Measurements from ENCODE around the gene OR5D13. TPM values are rescaled to one million over a fixed set of nuclear protein-coding genes. Genes with fewer than 3 reads are reported as not detected.

OR5D13 gene, protein sequence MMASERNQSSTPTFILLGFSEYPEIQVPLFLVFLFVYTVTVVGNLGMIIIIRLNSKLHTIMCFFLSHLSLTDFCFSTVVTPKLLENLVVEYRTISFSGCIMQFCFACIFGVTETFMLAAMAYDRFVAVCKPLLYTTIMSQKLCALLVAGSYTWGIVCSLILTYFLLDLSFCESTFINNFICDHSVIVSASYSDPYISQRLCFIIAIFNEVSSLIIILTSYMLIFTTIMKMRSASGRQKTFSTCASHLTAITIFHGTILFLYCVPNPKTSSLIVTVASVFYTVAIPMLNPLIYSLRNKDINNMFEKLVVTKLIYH
- not detected for total RNA-seq
- long read RNA-seq, result 0 reads

DNA sequence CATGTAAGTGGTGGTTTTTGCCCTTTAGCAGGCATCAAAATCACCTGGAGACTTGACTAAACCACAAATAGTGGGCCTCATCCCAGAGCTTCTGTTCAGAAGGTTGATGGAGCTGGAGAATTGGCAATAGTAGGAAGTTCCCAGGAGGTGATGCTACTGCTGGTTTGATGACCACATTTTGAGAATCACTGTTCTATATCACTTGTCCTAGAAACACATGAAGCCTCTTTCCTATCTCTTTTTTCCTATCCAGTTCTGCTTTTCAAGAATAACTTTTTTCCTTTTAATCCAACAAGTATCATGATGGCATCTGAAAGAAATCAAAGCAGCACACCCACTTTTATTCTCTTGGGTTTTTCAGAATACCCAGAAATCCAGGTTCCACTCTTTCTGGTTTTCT is at the start of gene OR5D13:
OR5D13 (plus strand) TSS at position 301 of the 400 bp plus-strand sequence; CDS start at position 301, 0 bp downstream.
- DNase-seq (ENCODE audit: low spot score), result no peak
- intact Hi-C loops (cut with DNase I), result no loop called here

DNA sequence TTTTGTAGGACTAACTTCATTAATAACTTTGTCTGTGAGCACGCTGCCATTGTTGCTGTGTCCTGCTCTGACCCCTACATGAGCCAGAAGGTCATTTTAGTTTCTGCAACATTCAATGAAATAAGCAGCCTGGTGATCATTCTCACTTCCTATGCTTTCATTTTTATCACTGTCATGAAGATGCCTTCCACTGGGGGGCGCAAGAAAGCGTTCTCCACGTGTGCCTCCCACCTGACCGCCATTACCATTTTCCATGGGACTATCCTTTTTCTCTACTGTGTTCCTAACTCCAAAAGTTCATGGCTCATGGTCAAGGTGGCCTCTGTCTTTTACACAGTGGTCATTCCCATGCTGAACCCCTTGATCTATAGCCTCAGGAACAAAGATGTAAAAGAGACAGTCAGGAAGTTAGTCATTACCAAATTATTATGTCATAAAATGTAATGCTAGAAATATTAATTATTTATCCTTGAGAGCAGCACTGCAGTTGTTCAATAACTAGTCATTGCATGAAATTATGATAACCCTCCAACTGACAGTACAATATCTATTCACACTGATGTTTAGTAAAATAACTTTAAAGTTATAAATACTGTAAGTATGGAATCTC is 46.4 kb upstream of the OR5D13 start:
- intact Hi-C loops (cut with DNase I), result no loop called here
- DNase-seq (ENCODE audit: low spot score), result no peak

DNA sequence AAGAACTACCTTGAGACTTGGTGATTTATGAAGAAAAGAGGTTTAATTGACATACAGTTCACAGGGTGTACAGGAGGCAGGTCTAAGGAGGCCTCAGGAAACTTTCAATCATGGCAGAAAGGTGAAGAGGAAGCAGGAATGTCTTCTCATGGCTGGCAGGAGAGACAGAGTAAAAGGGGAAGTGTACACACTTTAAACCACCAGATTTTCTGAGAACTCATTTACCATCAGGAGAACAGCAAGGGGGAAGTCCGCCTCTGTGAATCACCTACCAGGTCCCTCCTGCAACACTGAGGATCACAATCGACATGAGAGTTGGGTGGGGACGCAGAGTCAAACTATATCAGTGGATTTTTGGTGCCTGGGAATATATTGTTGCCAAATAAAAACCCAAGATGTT is 40.3 kb upstream of the OR5D13 start:
- no peak for DNase-seq (ENCODE audit: low spot score)
- intact Hi-C loops (cut with DNase I), result no loop called here

DNA sequence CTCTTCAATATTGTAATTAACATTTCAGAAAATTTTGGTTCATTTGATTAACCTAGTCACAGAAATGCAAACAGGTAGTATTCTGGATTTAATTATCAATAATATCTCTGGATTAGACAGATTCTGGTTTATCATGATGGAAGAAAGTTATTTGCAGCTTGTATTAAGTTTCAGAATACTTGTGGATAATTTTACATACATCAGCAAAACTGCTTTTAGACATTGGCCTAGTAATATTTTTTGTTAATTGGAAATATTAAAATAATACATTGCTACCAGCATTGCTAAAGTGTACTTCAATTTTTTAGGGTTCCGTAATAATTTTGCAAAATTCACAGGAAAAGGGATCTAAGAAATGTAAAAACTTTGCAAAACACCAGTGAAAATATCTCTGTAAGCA is 18.4 kb downstream of the OR5D13 start:
- DNase-seq (ENCODE audit: low spot score), result no peak
- intact Hi-C loops (cut with DNase I), result no loop called here

DNA sequence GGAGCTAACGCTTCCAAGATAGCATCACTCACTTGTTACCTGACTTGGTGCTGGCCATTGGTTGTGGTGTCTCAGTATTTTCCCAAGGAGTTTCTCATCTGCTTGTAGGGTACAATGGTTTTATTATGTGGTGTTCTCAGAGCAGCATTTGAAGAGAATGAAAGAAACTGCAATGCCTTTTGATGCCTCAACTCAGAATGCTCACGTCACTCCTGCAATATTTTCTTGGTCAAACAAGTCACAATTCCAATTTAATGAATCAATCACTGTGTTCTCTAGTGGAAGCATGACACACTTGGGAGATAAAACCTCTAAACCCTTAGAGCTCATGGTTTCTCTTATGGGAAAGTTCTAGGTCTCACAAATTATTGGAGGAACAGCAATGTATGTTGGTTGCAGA is 20.1 kb downstream of the OR5D13 start:
- intact Hi-C loops (cut with DNase I), result no loop called here
- no peak for DNase-seq (ENCODE audit: low spot score)

DNA sequence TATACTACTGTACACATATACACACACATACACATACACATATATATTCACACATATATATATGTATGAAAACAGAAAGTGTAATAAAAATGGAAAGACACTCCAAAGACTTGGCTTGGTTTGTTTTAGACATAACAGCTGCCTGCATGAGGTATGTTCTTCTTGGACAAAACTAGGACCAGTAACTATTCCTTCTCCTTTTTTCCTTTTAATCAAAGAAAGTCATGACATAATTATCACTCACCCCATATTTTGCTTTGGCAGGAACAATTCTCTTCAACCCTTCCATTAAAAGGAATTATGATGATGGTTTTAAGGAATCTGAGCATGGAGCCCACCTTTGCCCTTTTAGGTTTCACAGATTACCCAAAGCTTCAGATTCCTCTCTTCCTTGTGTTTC is 22.0 kb downstream of the OR5D13 start, which contains the start of gene OR5D14:
OR5D14 (plus strand) TSS at position 301 of the 400 bp plus-strand sequence; CDS start at position 301, 0 bp downstream.
- no peak for DNase-seq (ENCODE audit: low spot score)
- intact Hi-C loops (cut with DNase I), result no loop called here

DNA sequence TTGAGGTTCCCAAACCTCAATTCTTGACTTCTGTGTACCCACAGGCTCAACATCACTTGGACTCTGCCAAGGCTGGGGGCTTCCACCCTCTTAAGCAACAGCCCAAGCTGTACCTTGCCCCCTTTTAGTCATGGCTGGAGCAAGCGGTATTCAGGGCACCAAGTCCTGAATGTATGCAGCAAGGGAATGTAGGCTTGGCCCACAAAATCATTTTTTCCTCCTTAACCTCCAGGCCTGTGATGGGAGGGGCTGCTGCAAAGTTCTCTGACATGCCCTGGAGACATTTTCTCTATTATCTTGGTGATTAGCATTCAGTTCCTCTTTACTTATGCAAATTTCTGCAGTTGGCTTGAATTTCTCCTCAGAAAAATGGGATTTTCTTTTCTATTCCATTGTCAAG is 33.0 kb downstream of the OR5D13 start:
- intact Hi-C loops (cut with DNase I), result no loop called here
- DNase-seq (ENCODE audit: low spot score), result no peak

DNA sequence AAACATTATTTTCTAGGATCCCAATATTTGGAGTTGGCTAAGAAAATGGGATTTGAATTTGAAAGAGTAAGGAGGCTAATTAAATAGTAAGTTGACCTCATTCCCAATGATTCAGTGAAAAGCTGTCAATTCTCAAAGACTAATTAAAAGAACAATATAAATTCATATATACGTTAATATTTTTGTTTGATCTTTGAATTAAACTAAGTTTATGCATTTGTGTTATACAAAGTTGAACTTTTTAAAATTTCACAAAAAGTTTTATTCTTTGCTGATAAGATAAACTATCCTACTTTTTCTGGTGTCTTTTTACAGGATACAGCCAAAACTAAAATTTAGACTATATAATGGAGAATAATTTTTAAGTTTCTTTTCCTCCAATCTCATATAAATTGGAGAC is 37.8 kb downstream of the OR5D13 start, which contains the start of gene OR5L1:
OR5L1 (plus strand) TSS at position 301 of the 400 bp plus-strand sequence. CDS start 100 bp downstream, outside the sequence.
- DNase-seq (ENCODE audit: low spot score), result no peak

DNA sequence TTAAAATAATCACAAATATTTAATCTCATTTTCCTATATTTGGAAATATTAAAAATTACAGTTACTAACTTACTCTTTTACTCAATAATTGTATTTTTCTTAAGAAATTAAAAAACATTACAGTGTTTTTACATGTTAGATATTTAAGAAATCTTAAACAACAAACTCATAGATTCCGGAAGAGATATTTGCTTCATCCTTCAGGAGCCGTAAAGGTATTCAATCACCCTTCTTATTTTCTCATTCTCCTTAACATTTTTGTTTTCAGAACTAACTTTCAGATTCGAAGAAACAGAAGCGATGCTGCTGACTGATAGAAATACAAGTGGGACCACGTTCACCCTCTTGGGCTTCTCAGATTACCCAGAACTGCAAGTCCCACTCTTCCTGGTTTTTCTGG is 46.1 kb downstream of the OR5D13 start, which contains the start of gene OR5D18:
OR5D18 (plus strand) TSS at position 301 of the 400 bp plus-strand sequence; CDS start at position 301, 0 bp downstream.
- intact Hi-C loops (cut with DNase I), result no loop called here
- no peak for DNase-seq (ENCODE audit: low spot score)

More for the DNA sequence above, 37.8 kb downstream of the OR5D13 start, which contains the start of gene OR5L1:
- intact Hi-C loops (cut with DNase I), result no loop called here

Other genes starting within 250 kb of the OR5D13 start
- not detected for gene OR4C15, start 219.0 kb upstream of the OR5D13 start, total RNA-seq
- gene OR4C16, start 201.3 kb upstream of the OR5D13 start, total RNA-seq, result not detected
- gene OR4C11, start 165.8 kb upstream of the OR5D13 start, total RNA-seq, result not detected
- gene OR4P4, start 138.3 kb upstream of the OR5D13 start, total RNA-seq, result not detected
- not detected for gene OR4S2, start 125.1 kb upstream of the OR5D13 start, total RNA-seq
- gene OR4C6, start 111.2 kb upstream of the OR5D13 start, total RNA-seq, result not detected
- gene OR5D14, start 22.1 kb downstream of the OR5D13 start, total RNA-seq, result not detected
- not detected for gene OR5L1, start 37.9 kb downstream of the OR5D13 start, total RNA-seq
- not detected for gene OR5D18, start 46.2 kb downstream of the OR5D13 start, total RNA-seq
- gene OR5L2, start 53.8 kb downstream of the OR5D13 start, total RNA-seq, result not detected
- not detected for gene OR5D16, start 65.3 kb downstream of the OR5D13 start, total RNA-seq
- gene TRIM51, start 109.9 kb downstream of the OR5D13 start, total RNA-seq, result not detected
- not detected for gene OR5W2, start 141.1 kb downstream of the OR5D13 start, total RNA-seq
- gene OR5I1, start 163.0 kb downstream of the OR5D13 start, total RNA-seq, result not detected
- gene OR10AG1, start 196.5 kb downstream of the OR5D13 start, total RNA-seq, result not detected
- gene OR5F1, start 221.2 kb downstream of the OR5D13 start, total RNA-seq, result not detected